AG04450 (cell line): Measurements from ENCODE around the gene LARP6. TPM values are rescaled to one million over a fixed set of nuclear protein-coding genes. Genes with fewer than 3 reads are reported as not detected.
A peak's percentile ranks its signal among the peaks of the same experiment; 100 is the strongest.

Source experiments
- CTCF ChIA-PET: fragments of 300-600, 350-600 bp; formaldehyde crosslinking; extraction: SDS; loops from one replicate; lab custom pipeline; 2022; ENCODE audit warnings: antibody characterized with exemption, inconsistent platforms; lab: Charles Lee
- POLR2A ChIA-PET: fragments of 350-600 bp; formaldehyde crosslinking; extraction: SDS; loops from one replicate; lab custom pipeline; 2021; ENCODE audit warnings: antibody characterized with exemption, inconsistent platforms; lab: Yijun Ruan, JAX
- DNase-seq: peaks from one replicate; pipeline ENCODE4 v3.0.0-alpha.2; 2011; ENCODE audit warnings: low read depth, low spot score
- H3K27ac ChIP-seq: one replicate; pipeline ENCODE4 v1.5.1; 2012; ENCODE audit warnings: low read depth, low read length, control low read depth
- H3K27me3 ChIP-seq: one replicate; pipeline ENCODE4 v1.6.0; 2012; ENCODE audit warnings: low read length; ENCODE audit not compliant: control insufficient read depth, insufficient read depth
- H3K4me3 ChIP-seq: 2 replicates; pipeline ENCODE4 v1.5.1; 2011; ENCODE audit warnings: mild to moderate bottlenecking, low read depth, low read length, control low read depth
- H3K9me3 ChIP-seq: 2 replicates; pipeline ENCODE4 v1.5.1; 2012; ENCODE audit warnings: low read length; ENCODE audit not compliant: control insufficient read depth, insufficient read depth
- polyA plus RNA-seq: library from polyadenylated mRNA; depleted of rRNA; stranded (reverse); fragments of >200 nt; gene quantifications from 2 replicates; pipeline ENCODE4 v1.2.3, GENCODE V29; 2011
- TF ChIP-seq, protein P1 (sequence below): IDR thresholded peaks from 2 replicates; pipeline ENCODE4 v1.5.1; 2011; ENCODE audit warnings: low read depth, low read length, control low read depth, inconsistent platforms

LARP6 gene
- polyA plus RNA-seq, 1 experiment: 235 TPM

DNA sequence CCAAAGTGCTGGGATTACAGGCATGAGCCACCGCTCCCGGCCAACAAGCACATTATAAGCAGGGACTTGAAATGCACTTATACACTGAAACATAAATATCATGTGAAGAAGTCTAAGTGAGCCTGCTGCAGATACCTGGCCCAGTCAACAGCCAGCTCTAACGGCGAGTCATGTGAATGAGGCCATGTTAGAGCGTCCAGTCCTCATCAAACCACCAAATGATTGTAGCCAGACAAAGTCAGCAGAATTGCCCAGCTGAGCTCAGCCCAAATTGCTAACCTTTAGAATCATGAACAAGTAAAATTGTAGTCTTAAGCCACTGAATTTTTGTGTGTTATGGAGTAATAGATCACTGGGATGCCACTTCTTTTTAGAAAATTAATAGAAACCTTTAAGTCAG lies 52.8 kb downstream of the LARP6 start:
- Histone ChIP-seq H3K27ac (peak overlapping the region; percentile 25), H3K27me3 (no peaks in the 10 kb centered on the region), H3K9me3 (no peaks in the 10 kb centered on the region; the same call in 1 of the 2 replicates), H3K4me3 (no peak overlapping the region)
- DNase-seq: no peak
- ChIA-PET POLR2A (interaction anchor here (1.8 to 2.1 kb wide), 2 partner anchors 11 to 99 kb away, joined by 7 to 8 read pairs; no protein-coding TSS in a partner anchor), CTCF (interaction anchor here (2.4 to 2.5 kb wide), 2 partner anchors 11 to 78 kb away, joined by 15 to 16 read pairs; no protein-coding TSS in a partner anchor)
- TF ChIP-seq, protein P1, sequence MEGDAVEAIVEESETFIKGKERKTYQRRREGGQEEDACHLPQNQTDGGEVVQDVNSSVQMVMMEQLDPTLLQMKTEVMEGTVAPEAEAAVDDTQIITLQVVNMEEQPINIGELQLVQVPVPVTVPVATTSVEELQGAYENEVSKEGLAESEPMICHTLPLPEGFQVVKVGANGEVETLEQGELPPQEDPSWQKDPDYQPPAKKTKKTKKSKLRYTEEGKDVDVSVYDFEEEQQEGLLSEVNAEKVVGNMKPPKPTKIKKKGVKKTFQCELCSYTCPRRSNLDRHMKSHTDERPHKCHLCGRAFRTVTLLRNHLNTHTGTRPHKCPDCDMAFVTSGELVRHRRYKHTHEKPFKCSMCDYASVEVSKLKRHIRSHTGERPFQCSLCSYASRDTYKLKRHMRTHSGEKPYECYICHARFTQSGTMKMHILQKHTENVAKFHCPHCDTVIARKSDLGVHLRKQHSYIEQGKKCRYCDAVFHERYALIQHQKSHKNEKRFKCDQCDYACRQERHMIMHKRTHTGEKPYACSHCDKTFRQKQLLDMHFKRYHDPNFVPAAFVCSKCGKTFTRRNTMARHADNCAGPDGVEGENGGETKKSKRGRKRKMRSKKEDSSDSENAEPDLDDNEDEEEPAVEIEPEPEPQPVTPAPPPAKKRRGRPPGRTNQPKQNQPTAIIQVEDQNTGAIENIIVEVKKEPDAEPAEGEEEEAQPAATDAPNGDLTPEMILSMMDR: no peak

DNA sequence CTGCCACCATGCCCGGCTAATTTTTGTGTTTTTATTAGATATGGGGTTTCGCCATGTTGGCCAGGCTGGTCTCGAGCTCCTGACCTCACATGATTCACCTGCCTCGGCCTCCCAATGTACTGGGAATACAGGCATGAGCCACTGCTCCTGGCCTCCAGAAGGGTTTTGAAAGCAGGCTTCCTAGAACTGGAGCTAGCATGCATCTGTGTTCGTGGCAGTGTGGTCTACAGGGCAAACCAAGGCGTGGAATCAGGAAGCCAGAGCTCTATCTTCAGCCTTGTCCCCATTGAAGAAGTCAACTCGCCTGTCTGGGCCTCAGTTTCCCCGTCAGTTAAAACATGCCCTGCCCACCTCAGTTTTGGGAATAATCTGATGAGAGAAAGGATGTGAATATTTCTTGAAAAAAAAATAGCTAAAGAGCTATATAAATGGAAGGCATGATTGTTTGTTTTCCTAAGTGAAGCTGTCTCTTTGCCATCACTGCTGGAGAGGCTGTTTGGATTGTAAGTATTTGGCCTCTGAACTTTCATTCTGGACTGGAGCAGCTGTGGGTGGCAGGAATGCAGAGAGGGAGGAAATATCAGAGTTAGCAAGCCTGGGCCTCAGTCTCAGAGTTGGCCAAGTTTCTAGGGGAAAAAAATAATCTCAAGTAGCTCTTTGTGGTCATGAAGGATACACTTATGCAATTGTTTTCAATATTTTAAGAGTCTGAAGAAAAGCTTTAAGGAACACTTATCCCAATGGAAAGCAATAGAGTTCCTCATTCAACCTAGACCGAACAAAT lies 54.1 kb downstream of the LARP6 start:
- DNase-seq: peak; percentile 95
- Histone ChIP-seq H3K4me3 (no peak overlapping the region), H3K9me3 (no peaks in the 10 kb centered on the region; the same call in 1 of the 2 replicates), H3K27ac (peak overlapping the region; percentile 92), H3K27me3 (no peaks in the 10 kb centered on the region)
- TF ChIP-seq, protein P1: no peak
- ChIA-PET POLR2A (interaction anchor here (0.6 to 2.5 kb wide), 15 partner anchors 9 to 1348 kb away, joined by 3 to 23 read pairs (median 4); partner anchors contain the start of genes LARP6 and UACA), CTCF (interaction anchor here (1.4 to 2.5 kb wide), 3 partner anchors 12 to 77 kb away, joined by 7 to 16 read pairs (median 15); no protein-coding TSS in a partner anchor)

DNA sequence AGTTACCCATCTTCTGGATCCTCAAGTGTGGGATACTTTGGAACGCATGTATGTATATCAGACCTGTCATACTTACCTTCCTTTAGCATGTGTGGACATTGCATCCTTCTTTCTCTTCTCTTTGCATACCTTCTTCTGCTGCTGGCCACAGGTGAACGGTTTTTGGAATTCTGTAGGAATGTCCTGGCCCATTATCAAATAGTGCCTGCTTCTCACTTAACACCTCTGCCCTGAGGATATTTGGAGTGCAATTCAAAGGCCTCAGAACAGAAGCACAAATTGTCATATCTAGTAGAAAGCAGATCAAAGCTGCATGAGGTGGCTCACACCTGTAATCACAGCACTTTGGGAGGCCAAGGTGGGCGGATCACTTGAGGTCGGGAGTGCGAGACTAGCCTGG lies 56.5 kb downstream of the LARP6 start:
- POLR2A ChIA-PET: no interaction called here
- CTCF ChIA-PET: interaction anchor here (1.2 to 1.4 kb wide), 2 partner anchors 14 to 75 kb away, joined by 3 to 5 read pairs; no protein-coding TSS in a partner anchor
- Histone ChIP-seq H3K27ac (no peak overlapping the region), H3K4me3 (no peak overlapping the region), H3K9me3 (no peaks in the 10 kb centered on the region; the same call in 1 of the 2 replicates), H3K27me3 (no peaks in the 10 kb centered on the region)
- DNase-seq: no peak
- TF ChIP-seq, protein P1: no peak

DNA sequence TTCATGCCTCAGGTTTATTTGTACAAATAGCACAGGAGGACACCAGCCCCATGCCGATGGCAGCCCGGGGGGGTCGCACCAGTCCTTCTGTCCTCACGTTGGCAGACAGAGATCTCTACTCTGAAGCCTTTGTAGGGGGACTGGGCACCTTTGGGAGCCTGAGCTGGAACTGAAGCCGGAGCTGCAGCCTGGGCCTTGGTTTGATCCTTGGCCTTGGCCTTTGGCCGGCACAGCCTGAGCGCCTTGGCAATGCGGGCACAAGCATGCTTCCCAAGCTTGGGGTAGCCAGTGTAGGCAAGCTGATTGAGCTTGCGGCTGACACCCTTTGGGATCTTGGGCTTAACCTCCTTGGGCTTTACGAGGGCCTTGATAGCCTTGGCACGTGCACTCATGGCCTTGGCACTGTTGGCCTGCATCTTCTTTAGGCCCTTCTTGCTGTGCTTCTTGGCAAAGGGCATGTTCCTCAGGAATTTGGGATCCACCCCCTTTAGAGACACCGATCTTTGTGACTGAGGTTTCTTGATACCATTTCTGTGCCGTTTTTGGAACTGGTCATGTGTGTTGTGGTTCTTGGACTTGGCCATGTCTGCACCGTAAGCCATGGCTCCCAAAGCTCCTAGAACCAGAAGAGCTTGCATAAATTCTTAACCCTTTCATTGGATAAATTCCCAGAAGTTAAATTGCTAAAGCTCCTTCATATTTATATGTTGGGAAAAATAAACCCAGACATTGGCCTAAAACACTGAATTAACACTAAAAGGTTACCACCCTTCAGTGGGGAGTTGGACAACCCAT lies 57.2 kb downstream of the LARP6 start:
- POLR2A ChIA-PET: no interaction called here
- Histone ChIP-seq H3K27ac (no peak overlapping the region), H3K27me3 (no peaks in the 10 kb centered on the region), H3K9me3 (no peaks in the 10 kb centered on the region; the same call in 1 of the 2 replicates), H3K4me3 (no peak overlapping the region)
- DNase-seq: no peak
- CTCF ChIA-PET: interaction anchor here (0.6 to 2.5 kb wide), 3 partner anchors 15 to 145 kb away, joined by 3 to 14 read pairs (median 3); no protein-coding TSS in a partner anchor
- TF ChIP-seq, protein P1: no peak
